ES-I3 (cell line): ENCODE results near the gene LYRM2.

Experiments used
- H3K36me3 ChIP-seq: 2 replicates; pipeline ENCODE4 v1.6.1; 2013; ENCODE audit warnings: mild to moderate bottlenecking, low read length, control low read depth, moderate library complexity; ENCODE audit not compliant: insufficient read depth
- H3K4me1 ChIP-seq: 2 replicates; pipeline ENCODE4 v1.6.1; 2013; ENCODE audit warnings: mild to moderate bottlenecking, control low read depth, low read length; ENCODE audit not compliant: insufficient read depth
- H3K9ac ChIP-seq: 2 replicates; pipeline ENCODE4 v1.6.1; 2013; ENCODE audit warnings: low read depth, mild to moderate bottlenecking, low read length, moderate library complexity
- H3K9me3 ChIP-seq: 2 replicates; pipeline ENCODE4 v1.6.1; 2013; ENCODE audit warnings: mild to moderate bottlenecking, low read length, moderate library complexity; ENCODE audit not compliant: control insufficient read depth, insufficient read depth

LYRM2 gene

DNA sequence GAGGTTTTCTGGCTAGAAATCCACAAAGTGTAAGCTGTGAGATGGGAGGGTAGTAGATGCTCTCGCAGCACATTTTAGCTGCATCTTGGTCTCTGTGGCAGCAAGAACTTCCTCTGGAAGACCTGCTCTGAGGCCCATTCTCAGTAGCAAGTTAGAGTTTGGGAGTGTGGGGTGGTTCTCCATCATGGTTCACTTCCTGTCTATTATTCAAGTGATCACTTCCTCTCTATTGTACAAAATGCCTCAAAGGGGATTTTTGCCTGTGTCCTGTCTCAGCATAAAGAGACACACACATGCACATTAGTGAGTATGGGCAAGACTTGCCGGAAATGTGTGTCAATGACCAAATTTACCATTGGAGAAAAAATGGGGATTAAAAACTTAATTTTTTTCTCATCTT is 42.5 kb downstream of the LYRM2 start:
- H3K9ac ChIP-seq = no peak overlapping the region
- H3K9me3 ChIP-seq = no peaks in the 10 kb centered on the region
- no peaks in the 10 kb centered on the region for H3K36me3 ChIP-seq
- no peaks in the 10 kb centered on the region for H3K4me1 ChIP-seq

DNA sequence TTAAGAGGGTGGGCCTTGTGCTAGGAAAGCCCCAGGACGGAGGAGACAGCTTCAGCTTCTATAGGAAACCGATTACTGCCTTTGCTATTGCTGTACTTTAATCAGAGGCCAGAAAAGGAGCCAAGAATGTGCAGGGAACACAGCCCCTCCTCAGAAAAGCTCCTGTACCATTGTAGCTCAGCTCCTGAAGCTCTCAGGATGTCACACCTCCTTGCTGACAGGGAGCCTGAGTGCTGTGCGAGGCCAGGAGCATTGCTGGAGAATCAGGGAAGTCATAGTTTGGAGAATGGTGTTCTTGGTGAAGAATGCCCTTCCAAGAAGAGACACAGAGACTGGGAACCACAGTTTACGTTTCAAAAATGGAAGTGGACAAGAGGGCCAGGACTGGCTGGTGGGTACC is 46.8 kb downstream of the LYRM2 start:
- Histone ChIP-seq H3K9me3 (no peaks in the 10 kb centered on the region), H3K36me3 (no peaks in the 10 kb centered on the region), H3K4me1 (no peaks in the 10 kb centered on the region), H3K9ac (no peak overlapping the region)

DNA sequence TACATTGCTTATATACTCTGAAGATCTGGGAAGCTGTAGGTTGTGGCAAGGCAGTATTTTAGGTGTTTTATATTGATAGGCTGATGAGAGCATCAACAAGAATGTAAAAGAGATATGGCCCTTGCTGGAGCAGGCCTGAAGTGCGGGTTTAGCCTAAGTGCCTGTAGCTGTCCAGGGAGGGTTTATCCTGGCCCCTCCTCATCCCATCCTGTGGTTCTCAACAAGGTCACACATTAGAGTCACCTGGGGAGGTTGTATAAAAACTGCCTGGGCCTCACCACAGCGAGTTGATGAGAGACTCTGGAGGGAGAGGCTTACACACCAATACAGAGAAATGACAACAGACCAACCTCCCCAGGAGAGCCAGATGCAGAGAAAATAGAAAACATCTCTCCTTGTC is 48.4 kb downstream of the LYRM2 start:
- Histone ChIP-seq H3K9ac (no peak overlapping the region), H3K9me3 (no peaks in the 10 kb centered on the region), H3K4me1 (no peaks in the 10 kb centered on the region), H3K36me3 (no peaks in the 10 kb centered on the region)

- Histone ChIP-seq H3K9me3 (no peaks in the 10 kb centered on the region), H3K9ac (no peak overlapping the region), H3K4me1 (no peaks in the 10 kb centered on the region), H3K36me3 (no peaks in the 10 kb centered on the region)
Observed at GRCh38 chr6:89589297-89590025, 49.1 kb downstream of the LYRM2 start.

GRCh38 chr6:89585154-89585553 is 53.4 kb downstream of the LYRM2 start:
- no peak overlapping the region for H3K9ac ChIP-seq
- H3K36me3 ChIP-seq = no peaks in the 10 kb centered on the region
- no peaks in the 10 kb centered on the region for H3K4me1 ChIP-seq
- H3K9me3 ChIP-seq = no peaks in the 10 kb centered on the region

DNA sequence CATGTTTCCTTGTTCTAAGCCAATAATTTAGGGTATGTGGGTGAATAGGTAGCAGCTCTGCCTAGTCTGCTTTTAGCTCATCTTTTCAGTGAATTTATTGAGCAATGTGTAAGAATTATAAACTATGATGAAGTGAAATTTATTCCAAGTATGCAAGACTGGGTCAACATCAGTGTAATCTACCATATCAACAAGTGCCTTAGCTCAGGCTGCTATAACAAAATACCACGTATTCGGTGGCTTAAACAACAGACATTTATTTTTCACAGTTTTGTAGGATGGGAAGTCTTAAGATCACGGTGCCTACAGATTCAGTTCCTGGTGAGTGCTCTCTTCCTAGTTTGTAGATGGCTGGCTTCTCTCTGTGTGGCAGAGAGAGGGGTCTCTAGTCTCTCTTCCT is 54.0 kb downstream of the LYRM2 start:
- Histone ChIP-seq H3K4me1 (no peaks in the 10 kb centered on the region), H3K9ac (no peak overlapping the region), H3K9me3 (no peaks in the 10 kb centered on the region), H3K36me3 (no peaks in the 10 kb centered on the region)

DNA sequence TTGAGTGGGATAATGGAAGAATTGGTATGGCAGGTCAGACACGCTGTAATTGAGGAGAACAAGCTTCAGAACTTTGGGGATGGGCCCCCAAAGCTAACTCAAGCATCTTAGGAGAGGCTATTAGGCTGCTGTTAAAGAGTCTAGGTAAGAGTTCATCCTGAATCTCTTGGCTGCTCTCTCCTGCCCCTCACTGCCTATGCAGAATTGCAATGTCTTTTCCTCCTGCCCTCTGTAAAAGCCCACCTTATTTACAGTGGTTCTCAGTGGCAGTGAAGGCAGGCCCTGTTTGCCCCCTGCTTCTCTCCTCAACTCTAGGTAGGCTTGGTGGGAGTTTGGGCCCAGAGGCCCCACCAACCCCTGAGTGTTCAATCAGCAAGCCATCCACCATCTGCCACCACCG is 55.0 kb downstream of the LYRM2 start:
- H3K4me1 ChIP-seq = no peaks in the 10 kb centered on the region
- no peak overlapping the region for H3K9ac ChIP-seq
- H3K9me3 ChIP-seq = no peaks in the 10 kb centered on the region
- H3K36me3 ChIP-seq = no peaks in the 10 kb centered on the region

DNA sequence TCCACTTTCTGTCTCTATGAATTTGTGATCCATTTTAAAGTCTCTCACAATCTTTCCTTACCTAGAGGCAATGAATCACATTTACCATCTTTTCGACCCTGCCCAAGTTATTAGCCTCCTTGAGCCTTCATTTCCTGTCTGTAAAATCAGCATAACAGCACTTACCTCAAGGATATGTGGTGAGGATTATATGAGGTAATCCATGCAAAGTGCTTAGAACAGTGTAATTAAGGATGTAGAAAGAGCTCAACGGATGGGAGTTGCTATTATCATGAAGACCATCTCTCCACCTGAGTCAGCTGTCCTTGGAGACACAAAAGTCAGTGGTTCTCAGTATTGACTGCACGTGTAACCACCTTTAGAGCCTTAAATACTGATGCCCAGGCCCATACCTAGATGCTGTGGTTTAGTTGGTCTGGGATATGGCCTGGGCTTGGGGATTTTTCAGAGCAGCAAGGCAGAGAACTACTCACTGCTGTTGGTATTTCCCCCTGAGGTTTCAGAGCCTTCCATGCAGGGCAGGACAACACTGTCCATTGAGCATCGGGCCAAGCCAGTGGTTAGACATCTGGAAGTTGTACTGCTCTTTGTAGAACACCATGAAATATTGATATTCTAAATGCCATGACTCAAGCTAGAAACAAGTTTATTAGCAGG is 55.8 kb downstream of the LYRM2 start:
- no peaks in the 10 kb centered on the region for H3K9me3 ChIP-seq

GRCh38 chr6:89581689-89582088 is 56.9 kb downstream of the LYRM2 start:
- no peak overlapping the region for H3K9ac ChIP-seq
- H3K4me1 ChIP-seq = no peaks in the 10 kb centered on the region
- no peaks in the 10 kb centered on the region for H3K9me3 ChIP-seq
- no peaks in the 10 kb centered on the region for H3K36me3 ChIP-seq

More for the DNA sequence above, 55.8 kb downstream of the LYRM2 start:
- no peaks in the 10 kb centered on the region for H3K36me3 ChIP-seq
- H3K9ac ChIP-seq = no peak overlapping the region
- H3K4me1 ChIP-seq = no peaks in the 10 kb centered on the region

GRCh38 chr6:89580997-89581666 is 57.4 kb downstream of the LYRM2 start:
- H3K36me3 ChIP-seq = no peaks in the 10 kb centered on the region
- no peak overlapping the region for H3K9ac ChIP-seq
- no peaks in the 10 kb centered on the region for H3K4me1 ChIP-seq
- H3K9me3 ChIP-seq = no peaks in the 10 kb centered on the region

DNA sequence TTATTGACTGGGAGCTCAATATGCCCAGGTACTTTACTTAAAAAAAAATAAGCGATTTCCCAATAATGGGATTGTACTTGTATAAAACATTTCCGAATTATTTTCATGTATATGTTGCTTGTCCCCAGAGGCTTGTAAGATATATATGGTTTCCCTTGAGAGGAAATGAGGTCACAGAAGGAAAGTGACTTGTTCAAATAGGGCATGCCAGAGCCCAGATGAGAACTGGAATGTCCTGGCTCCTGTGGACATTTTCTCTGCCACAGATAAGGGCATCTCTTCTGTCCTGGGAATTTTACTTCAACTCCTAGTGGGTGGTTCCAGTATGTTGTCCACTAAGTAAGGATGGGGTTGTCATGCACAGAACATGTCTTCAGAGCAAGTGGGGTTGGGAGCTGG is 63.0 kb downstream of the LYRM2 start:
- H3K36me3 ChIP-seq = no peaks in the 10 kb centered on the region
- no peaks in the 10 kb centered on the region for H3K9me3 ChIP-seq
- H3K9ac ChIP-seq = no peak overlapping the region
- H3K4me1 ChIP-seq = no peaks in the 10 kb centered on the region

GRCh38 chr6:89574910-89575561 is 63.5 kb downstream of the LYRM2 start:
- Histone ChIP-seq H3K9ac (no peak overlapping the region), H3K4me1 (no peaks in the 10 kb centered on the region), H3K36me3 (no peaks in the 10 kb centered on the region), H3K9me3 (no peaks in the 10 kb centered on the region)

DNA sequence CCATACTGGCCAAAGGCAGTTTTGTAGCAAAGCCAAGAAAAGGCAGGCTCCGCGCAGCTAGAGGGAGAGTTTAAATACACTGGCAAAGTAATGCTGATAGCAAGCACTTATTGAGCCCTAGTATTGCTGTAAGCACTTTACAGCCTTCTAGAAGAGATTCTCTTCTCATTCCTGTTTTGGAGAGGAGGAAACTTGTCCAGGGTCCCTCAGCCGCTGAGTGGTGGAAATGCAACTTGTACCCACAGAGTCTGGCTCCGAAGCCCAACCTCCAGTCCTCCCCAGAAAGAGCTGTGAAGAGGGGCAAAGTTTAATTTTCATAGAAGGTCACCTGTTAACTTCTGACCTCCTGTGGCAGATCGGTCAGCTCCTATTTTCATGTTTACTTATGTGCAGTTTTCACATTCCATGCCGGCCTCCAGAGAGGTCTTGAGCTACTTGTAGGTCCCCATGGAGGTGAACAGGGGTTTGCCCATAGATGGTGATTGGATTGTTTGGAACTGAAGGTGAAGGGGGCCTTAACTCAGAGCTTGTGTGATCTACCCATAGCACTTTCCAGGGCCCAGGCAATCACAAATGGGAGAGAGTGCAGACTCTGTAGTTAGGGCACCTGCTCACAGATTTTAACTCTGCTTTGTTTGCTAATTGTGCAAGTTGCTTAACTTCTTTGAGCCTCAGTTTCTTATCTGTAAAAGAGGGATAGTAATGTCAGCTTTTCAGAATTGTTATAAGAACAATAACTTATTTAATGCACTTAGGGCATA is 70.7 kb downstream of the LYRM2 start:
- no peak overlapping the region for H3K9ac ChIP-seq
- H3K36me3 ChIP-seq = no peaks in the 10 kb centered on the region
- no peaks in the 10 kb centered on the region for H3K9me3 ChIP-seq
- H3K4me1 ChIP-seq = no peaks in the 10 kb centered on the region
